Spleen (tissue), 11 donors: ENCODE results near the gene PLPP2. TPM values are rescaled to one million over a fixed set of nuclear protein-coding genes. Genes with fewer than 3 reads are reported as not detected.

Experiments used
- DNase-seq: peaks from one replicate; pipeline ENCODE4 v3.0.0-alpha.2; 2020
- H3K27ac ChIP-seq, 8 donors: fragments of 200-600 bp; sonication (generic) in 7 of 8; 1 replicate in 4 of 8; 2 replicates in 4 of 8; pipeline versions ENCODE4 v1.5.0 to v1.8.0; 2016 to 2021; ENCODE audit warnings: inconsistent platforms in 4 of 8, mild to moderate bottlenecking in 4 of 8, moderate library complexity in 1 of 8
- H3K27me3 ChIP-seq, 7 donors: fragments of 200-600 bp; sonication (generic) in 6 of 7; replicated peaks in 1 of 7; 1 replicate in 4 of 7; 2 replicates in 3 of 7; pipeline versions ENCODE4 v1.5.0 to v1.8.0; 2016 to 2021; ENCODE audit warnings: inconsistent platforms in 3 of 7, mild to moderate bottlenecking in 1 of 7
- H3K36me3 ChIP-seq, 6 donors: fragments of 200-600 bp; sonication (generic) in 5 of 6; 1 replicate in 4 of 6; 2 replicates in 2 of 6; pipeline versions ENCODE4 v1.5.0 to v1.8.0; 2016 to 2021; ENCODE audit warnings: inconsistent platforms in 2 of 6
- H3K4me1 ChIP-seq, 6 donors: fragments of 200-600 bp; sonication (generic) in 5 of 6; 1 replicate in 3 of 6; 2 replicates in 3 of 6; pipeline versions ENCODE4 v1.5.0 to v1.8.0; 2016 to 2021; ENCODE audit warnings: inconsistent platforms in 3 of 6
- H3K4me3 ChIP-seq, 8 donors: fragments of 200-600 bp; sonication (generic) in 7 of 8; 1 replicate in 4 of 8; 2 replicates in 4 of 8; pipeline versions ENCODE4 v1.5.0 to v1.8.0; 2016 to 2021; ENCODE audit warnings: inconsistent platforms in 4 of 8, mild to moderate bottlenecking in 4 of 8, moderate library complexity in 2 of 8
- H3K9me3 ChIP-seq, 8 donors: fragments of 200-600 bp; sonication (generic) in 7 of 8; 1 replicate in 4 of 8; 2 replicates in 4 of 8; pipeline versions ENCODE4 v1.5.0 to v1.8.0; 2016 to 2021; ENCODE audit warnings: inconsistent platforms in 4 of 8
- POLR2A ChIP-seq, 3 donors: fragments of 450-650 bp; IDR thresholded peaks; one replicate each; pipeline ENCODE4 v1.5.1; 2017; ENCODE audit warnings: antibody characterized with exemption in 3 of 3, mild to moderate bottlenecking in 1 of 3
- POLR2AphosphoS5 ChIP-seq, 3 donors: sonication (generic); formaldehyde crosslinking; IDR thresholded peaks; one replicate each; pipeline ENCODE4 v1.5.1; 2017; ENCODE audit warnings: antibody characterized with exemption in 3 of 3
- WGBS, 5 donors: extraction: QIAGEN DNeasy Blood & Tissue Kit in 3 of 5; methylation state at CpG; one replicate each; pipeline versions ENCODE4 v1.1.5 to v1.1.7; 2013 to 2018; 5-methylcytosine and 5-hydroxymethylcytosine counted together
- intact Hi-C: fragments of 100-400 bp; cut with DNase I; formaldehyde crosslinking; loops from one replicate; pipeline ENCODE4 v1.15.0; 2023; ENCODE audit warnings: low total_unique reads
- polyA plus RNA-seq, 3 donors: library from polyadenylated mRNA; stranded (reverse); fragments of 200-250 nt; gene quantifications; one replicate each; pipeline ENCODE4 v1.2.1, GENCODE V29; 2013
- total RNA-seq, 7 donors: library from RNA; depleted of rRNA in 3 of 7; stranded (reverse); fragments of >200 nt in 3 of 7; fragmentation: NEBNext Ultra II Directional in 4 of 7; extraction: Animal tissue kit (Norgen Biotek cat#: 25700) in 4 of 7; gene quantifications; one replicate each; pipeline versions ENCODE4 v1.1.0 to v1.2.1, GENCODE V29; 2016 to 2021
- TF ChIP-seq, protein P1 (sequence below), 11 experiments: fragments of 200-600 bp in 7 of 11; fragments of 450-650 bp in 4 of 11; sonication (generic) in 4 of 11; IDR thresholded peaks in 8 of 11; conservative IDR thresholded peaks in 3 of 11; 1 replicate in 7 of 11; 2 replicates in 4 of 11; pipeline versions ENCODE4 v1.4.0 to v1.8.0; 2016 to 2021; ENCODE audit warnings: antibody characterized with exemption in 11 of 11, inconsistent platforms in 4 of 11, mild to moderate bottlenecking in 1 of 11
- donor health status: healthy with polysubstance abuse.
- donor health status: DM: no; HTN: no; CAD: no; lungs with moderate emphysema.
- donor health status: DM: no; HTN: no; CAD: no.
- donor health status: Bipolar disorder and iron deficiency.
- donor health status: healthy.
- donor health status: DM: no; HTN: no; CAD: no.
- donor health status: DM: yes; HTN: yes; CAD: no.

Gene PLPP2
- total and polyA plus RNA-seq, 10 donors: 1.2 to 27.7 (median 4.1) TPM

DNA sequence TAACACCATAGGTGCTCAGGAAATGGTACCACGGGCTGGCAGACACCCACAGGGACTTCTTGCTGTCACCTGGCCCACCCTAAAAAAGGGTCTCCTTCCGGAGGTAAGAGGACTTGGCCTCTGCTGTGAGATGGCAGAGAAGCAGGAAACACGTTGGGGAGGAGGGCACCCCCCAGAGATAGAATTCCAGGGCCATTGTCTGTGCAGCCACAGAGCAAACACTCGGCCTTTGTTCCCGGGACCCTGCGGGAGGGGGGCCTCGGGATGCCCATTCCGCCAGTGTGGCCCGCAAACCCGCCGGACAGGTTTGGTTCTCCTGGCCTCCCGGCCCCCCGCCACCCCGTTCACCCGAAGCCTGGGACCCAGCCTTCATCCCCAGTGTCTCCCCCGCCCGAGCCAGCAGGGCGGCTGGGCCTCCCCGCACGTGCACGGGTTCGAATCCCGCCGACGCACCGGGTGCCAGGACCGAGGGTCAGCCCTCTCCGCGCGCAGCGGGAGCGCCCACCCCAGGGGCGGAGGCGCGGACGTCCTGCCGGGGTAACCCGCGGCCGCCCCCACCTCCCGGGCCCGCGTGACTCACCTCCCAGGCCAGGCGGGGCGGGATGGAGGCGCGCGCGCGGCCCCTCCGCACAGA lies 714 bp downstream of the PLPP2 start:
- Histone ChIP-seq H3K4me3 (peak overlapping the region; percentile 17 to 67 (median 30)), H3K4me1 (peaks cover 7 to 40% (median 30%) of the 10 kb centered on the region in 6 donors), H3K9me3 (no peaks in the 10 kb centered on the region), H3K36me3 (no peaks in the 10 kb centered on the region), H3K27me3 (peaks cover 4 to 84% (median 50%) of the 10 kb centered on the region in 7 donors), H3K27ac (peak overlapping the region in 1 of 8 donors; percentile 73)
- TF ChIP-seq POLR2AphosphoS5 (IDR thresholded peaks at IDR 0.05): no peak
- TF ChIP-seq, protein P1, sequence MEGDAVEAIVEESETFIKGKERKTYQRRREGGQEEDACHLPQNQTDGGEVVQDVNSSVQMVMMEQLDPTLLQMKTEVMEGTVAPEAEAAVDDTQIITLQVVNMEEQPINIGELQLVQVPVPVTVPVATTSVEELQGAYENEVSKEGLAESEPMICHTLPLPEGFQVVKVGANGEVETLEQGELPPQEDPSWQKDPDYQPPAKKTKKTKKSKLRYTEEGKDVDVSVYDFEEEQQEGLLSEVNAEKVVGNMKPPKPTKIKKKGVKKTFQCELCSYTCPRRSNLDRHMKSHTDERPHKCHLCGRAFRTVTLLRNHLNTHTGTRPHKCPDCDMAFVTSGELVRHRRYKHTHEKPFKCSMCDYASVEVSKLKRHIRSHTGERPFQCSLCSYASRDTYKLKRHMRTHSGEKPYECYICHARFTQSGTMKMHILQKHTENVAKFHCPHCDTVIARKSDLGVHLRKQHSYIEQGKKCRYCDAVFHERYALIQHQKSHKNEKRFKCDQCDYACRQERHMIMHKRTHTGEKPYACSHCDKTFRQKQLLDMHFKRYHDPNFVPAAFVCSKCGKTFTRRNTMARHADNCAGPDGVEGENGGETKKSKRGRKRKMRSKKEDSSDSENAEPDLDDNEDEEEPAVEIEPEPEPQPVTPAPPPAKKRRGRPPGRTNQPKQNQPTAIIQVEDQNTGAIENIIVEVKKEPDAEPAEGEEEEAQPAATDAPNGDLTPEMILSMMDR (IDR thresholded peaks at IDR 0.05 in 8 of 11, conservative IDR thresholded peaks at IDR 0.05 in 3 of 11): no peak
- TF ChIP-seq POLR2A (IDR thresholded peaks at IDR 0.05): no peak
- intact Hi-C loops: no loop called here
- no peak for DNase-seq
- WGBS, 5 donors: 3 to 7% (median 4%) methylated on average over 14 to 51 of the region's 51 CpGs

DNA sequence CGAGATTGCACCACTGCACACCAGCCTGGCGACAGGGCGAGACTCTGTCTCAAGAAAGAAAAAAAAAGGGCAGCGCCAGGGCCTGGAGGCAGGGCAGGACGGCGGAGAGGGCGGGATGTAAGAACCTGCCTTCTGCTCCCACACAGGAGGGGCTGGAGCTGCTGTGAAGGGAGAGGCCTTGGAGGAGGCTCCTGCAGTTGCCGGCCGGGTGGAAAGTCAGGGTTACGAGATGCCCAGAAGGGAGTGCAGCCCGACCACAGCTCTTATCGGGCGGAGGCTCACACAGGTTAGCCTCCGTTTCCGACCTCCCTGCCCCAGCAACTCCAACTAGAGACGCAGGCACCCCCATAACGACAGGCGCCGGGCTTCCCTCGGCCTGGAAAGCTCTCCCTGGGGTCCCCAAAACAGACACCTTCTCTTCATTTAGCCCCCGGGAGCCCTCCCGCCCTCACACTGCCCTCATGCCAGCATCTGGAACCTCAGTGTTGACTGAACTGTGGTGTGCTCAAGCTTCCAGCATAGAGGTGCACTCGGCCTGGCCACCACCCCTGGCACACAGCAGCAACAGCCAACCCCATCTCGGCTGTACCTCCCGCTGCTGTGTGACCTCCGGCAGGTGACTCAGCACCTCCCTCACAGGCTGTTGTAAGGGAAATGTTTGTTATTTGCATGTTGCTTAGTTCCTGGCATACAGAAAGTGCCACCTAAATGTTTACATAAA lies 1.4 kb downstream of the PLPP2 start:
- Histone ChIP-seq H3K27ac (peak overlapping the region in 1 of 8 donors; percentile 73), H3K4me3 (peak overlapping the region in 2 of 8 donors; percentile 47 to 67), H3K9me3 (no peaks in the 10 kb centered on the region), H3K36me3 (no peaks in the 10 kb centered on the region), H3K27me3 (peaks cover 4 to 77% (median 46%) of the 10 kb centered on the region in 7 donors), H3K4me1 (peaks cover under 1 to 34% (median 24%) of the 10 kb centered on the region in 6 donors)
- TF ChIP-seq POLR2AphosphoS5 (IDR thresholded peaks at IDR 0.05): no peak
- TF ChIP-seq, protein P1 (IDR thresholded peaks at IDR 0.05 in 8 of 11, conservative IDR thresholded peaks at IDR 0.05 in 3 of 11): no peak
- TF ChIP-seq POLR2A (IDR thresholded peaks at IDR 0.05): no peak
- intact Hi-C loops: no loop called here
- 38 to 54% (median 52%) methylated on average over 26 of the region's 26 CpGs for WGBS, 5 donors
- DNase-seq: no peak

DNA sequence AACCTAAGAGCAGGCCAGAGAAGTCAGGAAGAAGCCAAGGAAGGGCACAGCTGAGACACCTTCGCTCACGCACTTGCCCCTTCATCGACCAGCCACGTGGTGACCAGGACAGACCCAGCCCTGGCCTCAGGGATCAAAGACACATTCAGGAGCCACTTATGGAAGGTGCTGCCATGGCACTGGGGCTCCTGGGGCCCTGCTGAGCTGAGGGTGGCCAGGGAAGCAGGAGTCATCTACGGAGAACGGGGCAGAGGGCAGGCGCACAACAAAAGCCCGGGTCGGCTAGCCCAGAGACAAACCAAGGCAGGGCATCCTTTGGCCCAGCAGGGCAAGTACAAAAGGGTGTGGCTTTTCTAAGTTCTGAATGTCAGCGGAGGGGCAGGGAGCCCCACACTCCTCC lies 2.3 kb downstream of the PLPP2 start:
- intact Hi-C loops: no loop called here
- DNase-seq: no peak
- no peak overlapping the region for H3K27ac ChIP-seq

More for the DNA sequence above, 2.3 kb downstream of the PLPP2 start:
- H3K4me3 ChIP-seq: no peak overlapping the region
- no peaks in the 10 kb centered on the region for H3K9me3 ChIP-seq
- peaks cover 4 to 68% (median 38%) of the 10 kb centered on the region in 7 donors for H3K27me3 ChIP-seq
- peaks cover 0 to 25% (median 16%) of the 10 kb centered on the region in 6 donors for H3K4me1 ChIP-seq
- 81 to 88% (median 86%) methylated on average over 10 of the region's 10 CpGs for WGBS, 5 donors
- TF ChIP-seq POLR2A (IDR thresholded peaks at IDR 0.05): no peak
- TF ChIP-seq POLR2AphosphoS5 (IDR thresholded peaks at IDR 0.05): no peak
- TF ChIP-seq, protein P1 (IDR thresholded peaks at IDR 0.05 in 8 of 11, conservative IDR thresholded peaks at IDR 0.05 in 3 of 11): no peak
- no peaks in the 10 kb centered on the region for H3K36me3 ChIP-seq
